22Rv1 (cell line): Measurements from ENCODE around the gene OR52A1.
"Not testable (repeated sequence)": the region's sequence is repeated elsewhere in the genome, so short reads cannot be mapped to it uniquely, and the experiment has no call there.

Experiments
- H3K27ac ChIP-seq: fragments of 450-650 bp; 2 replicates; pipeline ENCODE4 v1.5.1; 2017
- CTCF ChIP-seq: fragments of 450-650 bp; IDR thresholded peaks from 2 replicates; pipeline ENCODE4 v1.5.1; 2017; ENCODE audit warnings: mild to moderate bottlenecking
- ZFX ChIP-seq: fragments of 450-650 bp; IDR thresholded peaks from 2 replicates; pipeline ENCODE4 v1.6.1; 2017; ENCODE audit warnings: antibody characterized with exemption, borderline replicate concordance

Gene OR52A1

GRCh38 chr11:5192738-5193137 lies 38.2 kb upstream of the OR52A1 start:
- H3K27ac ChIP-seq = no peak overlapping the region
- no peak for TF ChIP-seq ZFX
- TF ChIP-seq CTCF = no peak

- TF ChIP-seq CTCF (no peak), ZFX (no peak)
- no peak overlapping the region for H3K27ac ChIP-seq
These were observed 33.6 kb upstream of the OR52A1 start for GRCh38 chr11:5188201-5188600.

GRCh38 chr11:5178046-5178837 lies 23.7 kb upstream of the OR52A1 start:
- no peak overlapping the region for H3K27ac ChIP-seq
- TF ChIP-seq CTCF = no peak
- no peak for TF ChIP-seq ZFX

- H3K27ac ChIP-seq = no peak overlapping the region
- TF ChIP-seq CTCF (no peak), ZFX (no peak)
These were observed 20.4 kb upstream of the OR52A1 start for GRCh38 chr11:5174934-5175333.

- H3K27ac ChIP-seq = no peak overlapping the region
- TF ChIP-seq CTCF (no peak), ZFX (no peak)
These were observed 17.3 kb upstream of the OR52A1 start for GRCh38 chr11:5171856-5172255.

- not testable (repeated sequence) for H3K27ac ChIP-seq
These were observed 11.3 kb upstream of the OR52A1 start for GRCh38 chr11:5165898-5166297.

- not testable (repeated sequence) for H3K27ac ChIP-seq
These were observed 10.2 kb upstream of the OR52A1 start for GRCh38 chr11:5164807-5165206.

- not testable (repeated sequence) for H3K27ac ChIP-seq
These were observed 6.5 kb upstream of the OR52A1 start for GRCh38 chr11:5161045-5161444.

- not testable (repeated sequence) for H3K27ac ChIP-seq
These were observed 5.7 kb upstream of the OR52A1 start for GRCh38 chr11:5160217-5160616.

- H3K27ac ChIP-seq = no peak overlapping the region
These were observed 5.2 kb upstream of the OR52A1 start for GRCh38 chr11:5159806-5160205.

More at GRCh38 chr11:5159806-5160205, 5.2 kb upstream of the OR52A1 start:
- no peak for TF ChIP-seq ZFX
